UCSD-AML1 (cell line): ENCODE measurements around the gene EPHB1.
"Not testable (repeated sequence)": the region's sequence is repeated elsewhere in the genome, so short reads cannot be mapped to it uniquely, and the experiment has no call there.

ENCODE experiments used
- DNase-seq: peaks from one replicate; lab custom pipeline; 2025; ENCODE audit not compliant: unreplicated experiment; lab: John Stamatoyannopoulos, UW

The EPHB1 gene

GRCh38 chr3:134776518-134776917 is 18.5 kb upstream of the EPHB1 start:
- no peak for DNase-seq

- DNase-seq, result no peak
Measured at GRCh38 chr3:134777341-134777740, 17.7 kb upstream of the EPHB1 start.

GRCh38 chr3:134788283-134788682 is 6.8 kb upstream of the EPHB1 start:
- not testable (repeated sequence) for DNase-seq

DNA sequence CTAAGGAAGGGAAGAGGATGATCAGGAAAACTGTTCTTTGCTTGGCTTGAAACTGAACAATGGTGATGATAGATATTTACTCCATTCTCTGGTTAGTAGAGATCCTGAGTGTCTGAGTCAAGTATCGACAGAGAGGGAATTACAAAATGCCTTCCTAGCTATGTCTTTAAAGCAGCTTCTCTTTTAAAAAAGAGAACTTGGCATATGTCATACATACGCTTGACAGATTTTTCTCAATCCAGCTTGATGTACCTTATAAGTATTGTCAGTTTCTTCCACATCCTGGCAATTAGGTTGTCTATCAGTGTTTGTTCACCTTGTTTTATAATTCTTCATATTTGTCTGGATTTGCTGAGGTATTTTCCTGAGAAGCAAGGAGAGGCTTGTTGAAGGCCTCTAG is 5.0 kb upstream of the EPHB1 start:
- DNase-seq, result no peak

- DNase-seq, result no peak
Measured at GRCh38 chr3:134791992-134792391, 3.1 kb upstream of the EPHB1 start.

DNA sequence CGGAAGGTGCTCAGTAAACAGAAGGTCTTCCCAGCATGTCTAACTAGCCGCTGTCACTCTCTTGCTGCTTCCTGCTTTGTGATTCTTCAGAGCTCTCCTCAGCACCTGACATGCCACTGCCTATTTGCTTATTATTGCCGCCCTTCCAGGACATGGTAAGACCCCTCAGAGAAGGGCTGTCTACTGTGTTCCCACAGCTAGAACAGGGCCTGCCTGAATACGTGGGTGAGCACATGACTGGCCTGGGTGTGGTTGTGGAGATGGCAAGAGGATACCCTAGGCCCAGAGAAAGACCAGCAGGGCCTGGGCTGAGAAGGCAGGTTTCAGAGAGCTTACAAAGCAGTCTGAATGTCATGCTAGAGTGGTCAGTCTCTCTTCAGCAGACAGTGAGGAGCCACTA is 2.4 kb upstream of the EPHB1 start:
- DNase-seq, result no peak

DNA sequence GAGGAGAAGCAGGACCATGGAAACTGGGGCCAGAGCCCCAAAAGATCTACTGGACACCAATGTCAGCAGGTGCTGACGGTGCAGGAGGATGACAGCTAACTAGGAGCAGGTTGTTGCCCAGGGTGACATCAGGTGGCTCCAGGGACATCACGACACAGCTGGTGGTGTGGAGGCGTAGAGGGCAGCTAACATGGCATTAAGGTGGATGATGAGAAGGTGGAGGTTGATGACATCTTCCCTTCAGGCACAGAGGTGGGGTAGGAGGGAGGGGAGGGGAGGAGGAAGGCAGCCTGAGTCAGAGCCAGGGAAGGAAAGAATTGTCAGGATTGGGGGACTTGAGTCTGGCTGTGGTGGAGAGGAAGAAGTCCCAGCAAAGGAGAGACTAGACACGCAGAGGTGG is 1.5 kb upstream of the EPHB1 start:
- no peak for DNase-seq

DNA sequence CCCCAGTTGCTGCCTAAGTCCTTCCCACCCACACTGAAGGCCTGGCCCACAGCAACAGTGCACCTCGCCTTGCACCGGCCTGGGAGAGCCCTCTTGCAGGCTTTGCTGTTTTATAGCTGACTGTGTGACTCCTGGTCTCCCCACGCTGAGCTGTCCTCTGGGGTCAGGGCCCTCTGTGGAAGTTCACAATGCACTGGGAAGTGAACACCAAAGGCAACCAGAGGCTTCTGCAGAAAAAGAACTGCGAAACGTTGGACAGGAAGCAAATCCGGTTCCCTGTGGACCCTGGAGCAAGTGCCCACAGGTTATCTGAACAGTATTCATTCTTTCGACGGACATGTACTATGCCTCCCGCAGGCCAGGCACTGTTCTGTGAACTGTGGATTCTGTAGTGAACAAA is 737 bp upstream of the EPHB1 start:
- DNase-seq, result no peak

DNA sequence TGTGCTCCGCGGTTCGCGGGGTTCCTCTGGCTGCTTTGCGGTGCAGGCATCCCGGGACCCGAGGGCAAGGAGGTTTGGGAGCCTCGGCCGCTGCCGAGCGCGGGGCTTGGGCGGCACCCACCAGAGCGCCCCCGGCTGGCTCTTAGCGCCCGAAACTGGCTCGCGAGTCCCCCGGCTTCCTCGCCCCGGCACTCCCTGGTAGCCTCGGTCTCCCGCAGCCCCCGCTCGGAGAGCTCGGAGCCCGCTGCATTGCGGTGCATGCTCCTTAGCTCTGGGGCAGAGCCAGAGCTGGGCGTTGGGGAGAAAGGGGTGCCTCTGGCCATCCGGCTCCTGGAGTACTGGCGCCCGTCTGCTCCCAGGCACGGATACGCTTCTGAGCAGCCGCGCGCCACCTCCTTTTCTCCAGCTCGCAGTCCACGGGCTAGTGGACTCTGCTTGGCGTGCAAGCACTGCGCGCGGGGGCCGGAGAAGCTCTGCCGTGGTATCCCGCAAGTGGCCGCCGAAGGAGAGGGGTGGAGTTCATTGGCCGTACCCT is 753 bp downstream of the EPHB1 start:
- DNase-seq, result no peak

DNA sequence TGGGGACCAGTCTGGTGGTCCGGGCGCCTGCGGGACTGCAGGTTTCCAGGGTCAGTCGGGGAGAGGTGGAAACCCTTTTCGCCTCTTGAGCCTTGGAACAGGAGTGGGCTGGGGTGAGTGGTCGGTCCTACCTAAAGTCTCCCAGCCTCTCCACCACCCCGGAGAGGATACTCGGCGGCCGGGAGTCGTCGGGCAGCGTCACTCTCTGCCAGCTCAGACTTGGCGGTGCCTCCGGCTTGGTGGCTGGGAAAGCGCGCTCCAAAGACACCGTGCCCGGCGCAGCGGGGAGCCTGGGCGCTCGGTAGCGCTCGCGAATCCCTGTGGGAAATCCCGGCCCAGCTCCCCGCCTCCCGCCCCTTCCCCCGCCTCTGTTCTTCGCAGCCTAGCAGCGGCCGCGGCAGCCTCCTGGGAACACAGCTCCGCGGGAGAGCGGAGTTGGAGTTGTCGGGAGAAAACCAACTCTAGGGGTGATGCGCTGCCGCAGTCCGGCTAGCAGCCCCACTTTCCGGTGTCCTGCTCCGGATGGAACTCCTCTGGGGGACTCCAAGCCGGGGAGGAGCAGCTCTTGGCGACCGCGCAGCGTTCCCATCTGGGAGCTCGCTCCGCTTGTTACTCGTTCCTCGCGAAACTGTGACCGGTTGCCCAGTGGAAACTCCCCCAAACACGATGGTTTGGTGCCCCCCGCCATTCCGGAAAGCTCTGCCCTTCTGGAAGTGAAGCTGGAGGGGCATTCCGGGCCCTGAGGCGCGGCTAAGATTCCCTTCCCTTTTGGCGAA is 1.4 kb downstream of the EPHB1 start:
- no peak for DNase-seq

GRCh38 chr3:134797057-134797740 is 2.1 kb downstream of the EPHB1 start:
- no peak for DNase-seq

- DNase-seq, result no peak
Measured at GRCh38 chr3:134797741-134798451, 2.8 kb downstream of the EPHB1 start.

GRCh38 chr3:134798681-134799311 is 3.7 kb downstream of the EPHB1 start:
- no peak for DNase-seq

GRCh38 chr3:134799393-134799792 is 4.3 kb downstream of the EPHB1 start:
- no peak for DNase-seq

- no peak for DNase-seq
Measured at GRCh38 chr3:134801204-134801958, 6.3 kb downstream of the EPHB1 start.

GRCh38 chr3:134802428-134803050 is 7.5 kb downstream of the EPHB1 start:
- no peak for DNase-seq

DNA sequence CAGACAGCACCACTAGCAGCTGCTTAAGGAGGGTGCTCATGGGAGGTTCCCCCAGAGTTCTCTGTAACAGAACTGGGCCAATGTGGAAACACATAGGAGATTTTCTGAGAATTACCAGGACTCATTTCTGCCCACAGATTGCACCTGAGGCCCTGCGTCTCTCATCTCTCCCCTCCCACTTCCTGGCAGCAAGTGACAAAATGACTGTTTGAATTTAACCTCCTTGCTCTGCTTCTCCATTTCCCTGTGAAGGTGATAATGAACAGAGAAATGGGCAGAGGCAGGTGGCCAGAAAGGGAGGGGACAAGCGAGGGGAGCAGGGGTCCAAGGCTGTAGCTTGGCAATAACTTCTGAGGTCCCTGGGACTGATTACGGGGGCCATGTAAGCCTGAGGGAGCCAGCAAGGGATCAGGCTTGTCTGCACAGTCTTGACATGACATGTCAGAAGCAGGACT is 8.0 kb downstream of the EPHB1 start:
- no peak for DNase-seq

DNA sequence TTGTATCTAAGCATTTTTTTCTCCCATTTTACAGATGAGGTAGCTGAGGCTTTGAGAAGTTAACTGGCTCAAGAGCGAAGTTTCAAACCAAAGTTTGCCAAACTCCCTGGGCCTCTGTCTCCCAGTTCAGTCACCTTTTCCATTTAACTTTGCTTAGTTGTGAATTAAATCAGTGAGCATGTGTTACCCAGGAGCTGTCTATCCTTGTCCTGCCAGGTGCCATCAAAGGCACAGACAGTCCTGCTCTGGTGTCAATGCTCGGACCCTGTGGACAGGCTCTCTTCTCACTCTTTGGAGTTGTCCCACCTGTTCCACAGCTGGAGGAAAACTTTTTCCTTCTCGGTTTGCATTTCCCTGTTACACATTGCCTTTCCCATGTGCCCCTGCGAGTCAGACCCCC is 8.6 kb downstream of the EPHB1 start:
- DNase-seq, result no peak

DNA sequence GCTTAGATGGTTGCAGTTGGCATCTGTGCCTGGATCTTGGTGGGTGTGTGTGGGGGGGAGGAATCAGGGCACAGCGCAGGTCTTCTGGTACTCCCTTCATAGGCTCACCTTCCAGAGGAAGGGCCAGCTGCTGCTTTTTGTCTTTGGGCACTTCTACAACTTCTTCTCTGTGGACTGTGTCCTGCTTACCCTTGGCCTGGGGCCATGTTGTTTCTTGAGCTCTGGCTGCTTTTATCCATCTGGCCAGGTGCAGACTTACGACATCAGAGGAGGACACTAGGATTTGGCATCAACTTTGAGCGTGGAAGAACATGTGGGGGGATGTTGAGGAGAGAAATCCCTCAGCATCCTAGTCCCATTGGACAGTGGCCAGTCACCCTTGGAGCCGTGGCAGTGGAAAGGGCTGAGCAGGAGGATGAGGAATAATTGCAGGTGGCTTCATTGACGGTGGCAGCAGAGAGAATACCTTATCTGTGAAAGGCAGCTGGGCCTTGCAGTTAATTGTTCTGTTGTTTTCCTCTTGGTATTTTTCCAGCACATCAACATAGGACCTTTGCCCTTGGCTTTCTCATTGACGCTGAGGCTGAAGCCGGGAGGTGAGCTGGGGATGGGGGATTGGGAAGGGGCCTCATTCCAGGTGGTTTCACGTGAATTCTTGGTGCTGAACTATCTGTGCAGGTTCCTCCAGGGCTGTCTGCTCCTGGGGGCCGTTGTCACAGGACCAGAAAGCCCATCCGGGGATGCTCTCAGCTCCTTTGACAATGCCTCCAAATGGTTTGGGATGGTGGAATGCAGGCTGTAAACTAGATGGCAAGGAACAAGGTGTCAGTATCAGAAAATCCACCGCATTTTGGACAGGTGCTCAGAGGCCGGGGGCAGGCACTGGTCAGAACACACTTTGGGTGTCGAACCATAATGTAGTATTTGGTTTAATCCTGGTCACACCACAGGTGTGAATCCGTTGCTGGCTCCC is 9.7 kb downstream of the EPHB1 start:
- DNase-seq, result no peak
